A549 (cell line): ENCODE results near the gene CENPE. TPM values are rescaled to one million over a fixed set of nuclear protein-coding genes. Genes with fewer than 3 reads are reported as not detected.
"Not testable (repeated sequence)": the region's sequence is repeated elsewhere in the genome, so short reads cannot be mapped to it uniquely, and the experiment has no call there.

ENCODE experiments used
- ATAC-seq, 2 experiments: fragments of 200-7000 bp in 1 of 2; fragments of >200 bp in 1 of 2; cut with Nextera tagmentation in 1 of 2; cut with Tn5 transposase in 1 of 2; 3 replicates each; pipeline versions ENCODE4 v1.8.0 to v1.9.1; 2018 to 2020; ENCODE audit warnings: mild to moderate bottlenecking in 1 of 2, moderate library complexity in 1 of 2
- CTCF ChIA-PET: fragments of 300-600 bp; sonication (Branson Sonifier 250); formaldehyde crosslinking; extraction: SDS; loops from one replicate; lab custom pipeline; 2021; ENCODE audit warnings: antibody characterized with exemption, inconsistent platforms; lab: Yijun Ruan, JAX
- POLR2A ChIA-PET: fragments of 350-600 bp; formaldehyde crosslinking; extraction: SDS; loops from one replicate; lab custom pipeline; 2021; ENCODE audit warnings: antibody characterized with exemption, inconsistent platforms; lab: Yijun Ruan, JAX
- DNase-seq, 2 experiments: peaks; one replicate each; pipeline versions ENCODE4 v3.0.0 to v3.0.0-alpha.2; 2011 to 2016; ENCODE audit warnings: low read depth in 1 of 2, low spot score in 1 of 2
- FAIRE-seq: peaks from 2 replicates; lab custom pipeline; 2011; peaks lifted over from hg19 to GRCh38; lab: Jason Lieb, UNC
- H3K27ac ChIP-seq, 2 experiments: fragments of >200 bp; sonication (Bioruptor Twin); formaldehyde crosslinking; 3 replicates each; pipeline ENCODE4 v1.5.1; 2016 to 2017
- H3K4me1 ChIP-seq: fragments of >200 bp; sonication (Bioruptor Twin); formaldehyde crosslinking; 3 replicates; pipeline ENCODE4 v1.6.1; 2016
- H3K4me2 ChIP-seq: fragments of >200 bp; sonication (Bioruptor Twin); formaldehyde crosslinking; 3 replicates; pipeline ENCODE4 v1.6.1; 2016
- H3K4me3 ChIP-seq: fragments of >200 bp; sonication (Bioruptor Twin); formaldehyde crosslinking; 3 replicates; pipeline ENCODE4 v1.5.1; 2016
- H3K9me3 ChIP-seq: fragments of >200 bp; sonication (Bioruptor Twin); formaldehyde crosslinking; 3 replicates; pipeline ENCODE4 v1.6.1; 2016
- CBX2 ChIP-seq: fragments of 200-600 bp; sonication (generic); IDR thresholded peaks from 2 replicates; pipeline ENCODE4 v1.6.1; 2016; ENCODE audit warnings: low read depth, mild to moderate bottlenecking, borderline replicate concordance
- CEBPB ChIP-seq, 2 experiments: fragments of >200 bp in 1 of 2; sonication (Bioruptor Twin) in 1 of 2; formaldehyde crosslinking in 1 of 2; IDR thresholded peaks; 2 replicates each; pipeline ENCODE4 v1.6.1; 2012 to 2016
- CHD2 ChIP-seq: fragments of 150-350 bp; IDR thresholded peaks from 2 replicates; pipeline ENCODE4 v1.6.1; 2014; ENCODE audit warnings: low read length; ENCODE audit not compliant: partially characterized antibody
- CTCF ChIP-seq: fragments of >200 bp; sonication (Bioruptor Twin); formaldehyde crosslinking; IDR thresholded peaks from 3 replicates; pipeline ENCODE4 v1.5.1; 2016
- E2F6 ChIP-seq: IDR thresholded peaks from 2 replicates; pipeline ENCODE4 v1.6.1; 2012; ENCODE audit warnings: low read depth, borderline replicate concordance
- EP300 ChIP-seq, 2 experiments: fragments of >200 bp; sonication (Bioruptor Twin); formaldehyde crosslinking; IDR thresholded peaks; 2 replicates in 1 of 2; 3 replicates in 1 of 2; pipeline ENCODE4 v1.6.1; 2016 to 2017
- ESRRA ChIP-seq: fragments of 150-350 bp; IDR thresholded peaks from 2 replicates; pipeline ENCODE4 v1.6.1; 2014; ENCODE audit warnings: mild to moderate bottlenecking, low read length, borderline replicate concordance
- FOSB ChIP-seq: fragments of 250-450 bp; sonication (Bioruptor Pico); IDR thresholded peaks from 2 replicates; pipeline ENCODE4 v1.5.0; 2020; ENCODE audit warnings: mild to moderate bottlenecking, moderate library complexity
- FOSL2 ChIP-seq, 2 experiments: fragments of 450-650 bp in 1 of 2; fragments of >200 bp in 1 of 2; sonication (Bioruptor Twin) in 1 of 2; formaldehyde crosslinking; IDR thresholded peaks; 2 replicates each; pipeline versions ENCODE4 v1.5.0 to v1.6.1; 2016 to 2020; ENCODE audit warnings: mild to moderate bottlenecking in 1 of 2, moderate library complexity in 1 of 2
- HDAC2 ChIP-seq: fragments of 200-600 bp; sonication (generic); IDR thresholded peaks from 2 replicates; pipeline ENCODE4 v1.6.1; 2016
- HEYL ChIP-seq: fragments of 250-450 bp; sonication (Bioruptor Pico); IDR thresholded peaks from 2 replicates; pipeline ENCODE4 v1.8.0; 2021; ENCODE audit warnings: mild to moderate bottlenecking, moderate library complexity
- HOXA7 ChIP-seq: fragments of 250-450 bp; sonication (Bioruptor Pico); IDR thresholded peaks from 2 replicates; pipeline ENCODE4 v1.5.0; 2020; ENCODE audit warnings: mild to moderate bottlenecking, moderate library complexity
- KDM5A ChIP-seq: fragments of 200-600 bp; sonication (generic); IDR thresholded peaks from 2 replicates; pipeline ENCODE4 v1.6.1; 2016; ENCODE audit warnings: antibody characterized with exemption, mild to moderate bottlenecking
- MAFK ChIP-seq: fragments of 450-650 bp; IDR thresholded peaks from 2 replicates; pipeline ENCODE4 v1.6.1; 2014; ENCODE audit not compliant: partially characterized antibody
- MYC ChIP-seq: IDR thresholded peaks from 2 replicates; pipeline ENCODE4 v1.6.1; 2012; ENCODE audit warnings: mild to moderate bottlenecking, inconsistent platforms, low read length, improper control_type of control experiment, borderline replicate concordance
- RFX5 ChIP-seq: fragments of 450-650 bp; IDR thresholded peaks from 2 replicates; pipeline ENCODE4 v1.7.1; 2014; ENCODE audit warnings: antibody characterized with exemption, mild to moderate bottlenecking, moderate library complexity
- ZSCAN20 ChIP-seq: fragments of 250-450 bp; sonication (Bioruptor Pico); IDR thresholded peaks from 2 replicates; pipeline ENCODE4 v1.8.0; 2022; ENCODE audit warnings: mild to moderate bottlenecking, moderate library complexity
- WGBS: methylation state at CpG from one replicate; pipeline ENCODE4 v1.1.6; 2017; ENCODE audit errors: missing lambda C conversion rate; 5-methylcytosine and 5-hydroxymethylcytosine counted together
- polyA plus RNA-seq, 4 experiments: library from polyadenylated mRNA; depleted of rRNA in 3 of 4; stranded (reverse); fragments of >200 nt; fragmentation: RNase III in 1 of 4; extraction: RNeasy Plus Mini Kit Qiagen cat#74134 plus additional on column Dnase treatment in 1 of 4; gene quantifications; 2 replicates in 3 of 4; 3 replicates in 1 of 4; pipeline ENCODE4 v1.2.3, GENCODE V29; 2011 to 2017

The CENPE gene
- polyA plus RNA-seq, 2 of the 4 experiments (the other 2 are of a cell fraction): 6.3 to 15.9 TPM

DNA sequence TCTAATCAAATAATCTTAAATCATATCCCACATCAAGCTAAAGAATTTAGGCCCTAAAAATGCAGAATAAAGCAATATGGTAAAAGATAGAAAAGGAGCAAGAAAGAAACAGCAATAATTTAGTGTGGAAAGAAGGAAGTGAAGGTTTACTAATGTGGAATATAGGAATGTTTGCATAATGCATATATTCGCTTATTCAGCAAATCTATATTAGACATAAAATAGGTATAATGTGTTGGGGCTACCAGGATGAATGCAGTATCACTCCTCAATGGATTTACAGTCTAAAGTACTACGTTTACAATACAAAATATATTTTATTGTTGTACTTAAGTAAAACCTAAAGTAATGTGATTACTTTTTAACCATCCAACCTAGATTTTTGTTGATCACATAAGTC lies 4.7 kb downstream of the CENPE start:
- ChIA-PET POLR2A (no interaction called here), CTCF (no interaction called here)
- no peak for TF ChIP-seq MYC
- TF ChIP-seq HEYL (CRISPR knock-in tag): no peak
- TF ChIP-seq CHD2: no peak
- peak; percentile 93 for TF ChIP-seq MAFK
- no peak for TF ChIP-seq KDM5A
- TF ChIP-seq E2F6: no peak
- TF ChIP-seq HDAC2: no peak
- no peak for TF ChIP-seq CTCF
- no peak for TF ChIP-seq CEBPB (IDR thresholded peaks at IDR 0.05)
- H3K9me3 ChIP-seq: no peaks in the 10 kb centered on the region
- FAIRE-seq (no peak), DNase-seq (no peak), ATAC-seq (no peak)
- no peak overlapping the region for H3K4me2 ChIP-seq
- H3K4me1 ChIP-seq: peaks cover 9% of the 10 kb centered on the region; the same call in 2 of the 3 replicates
- no peak overlapping the region for H3K27ac ChIP-seq
- 74% methylated on average over 2 of the region's 2 CpGs for WGBS
- no peak overlapping the region for H3K4me3 ChIP-seq

GRCh38 chr4:103171006-103171405 lies 27.1 kb downstream of the CENPE start:
- ATAC-seq (no peak), FAIRE-seq (no peak), DNase-seq (no peak)
- TF ChIP-seq CBX2: no peak
- no peak for TF ChIP-seq HOXA7
- TF ChIP-seq EP300 (IDR thresholded peaks at IDR 0.05): no peak
- TF ChIP-seq ZSCAN20: no peak
- TF ChIP-seq RFX5: no peak
- TF ChIP-seq FOSB (CRISPR knock-in tag): no peak
- TF ChIP-seq MYC: no peak
- POLR2A ChIA-PET: no interaction called here
- Histone ChIP-seq H3K4me2 (no peak overlapping the region), H3K4me1 (no peaks in the 10 kb centered on the region), H3K9me3 (0 out of 3 replicates have a peak, but pooled peaks cover 5% of the 10 kb centered on the region), H3K4me3 (no peak overlapping the region), H3K27ac (no peak overlapping the region)
- CTCF ChIA-PET: no interaction called here

DNA sequence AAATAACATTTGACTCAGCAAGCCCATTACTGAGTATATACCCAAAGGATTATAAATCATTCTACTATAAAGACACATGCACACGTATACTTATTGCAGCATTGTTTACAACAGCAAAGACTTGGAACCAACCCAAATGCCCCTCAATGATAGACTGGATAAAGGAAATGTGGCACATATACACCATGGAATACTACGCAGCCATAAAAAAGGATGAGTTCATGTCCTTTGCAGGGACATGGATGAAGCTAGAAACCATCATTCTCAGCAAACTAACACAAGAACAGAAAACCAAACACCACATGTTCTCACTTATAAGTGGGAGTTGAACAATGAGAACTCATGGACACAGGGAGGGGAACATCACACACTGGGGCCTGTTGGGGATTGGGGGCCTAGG lies 28.4 kb downstream of the CENPE start:
- H3K4me1 ChIP-seq, H3K4me2 ChIP-seq, H3K4me3 ChIP-seq, FAIRE-seq, CTCF ChIA-PET, H3K27ac ChIP-seq, H3K9me3 ChIP-seq, DNase-seq, ATAC-seq: not testable (repeated sequence)
- WGBS: 88% methylated on average over 2 of the region's 2 CpGs
- POLR2A ChIA-PET: interaction anchor here (0.7 kb wide), 1 partner anchor 342 kb away, joined by 3 read pairs; no protein-coding TSS in a partner anchor

DNA sequence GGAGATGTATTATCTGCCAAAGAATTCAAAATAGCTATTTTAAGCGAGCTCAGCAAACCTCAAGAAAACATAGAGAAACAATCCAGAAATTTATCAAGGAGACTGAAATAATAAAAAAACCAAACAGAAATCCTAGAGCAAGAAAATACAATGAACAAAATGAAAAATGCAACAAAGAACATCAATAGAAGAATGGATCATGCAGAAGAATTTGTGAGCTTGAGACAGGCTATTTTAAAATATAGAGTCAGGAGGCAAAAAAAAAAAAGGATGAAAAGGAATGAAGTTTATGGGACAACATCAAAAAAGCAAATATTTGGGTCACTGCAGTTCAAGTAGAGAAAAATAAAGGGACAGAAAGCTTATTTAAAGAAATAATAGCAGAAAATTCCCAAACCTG lies 29.1 kb downstream of the CENPE start:
- H3K4me1 ChIP-seq: no peaks in the 10 kb centered on the region
- no peak overlapping the region for H3K27ac ChIP-seq
- WGBS: 100% methylated on average over 1 of the region's 1 CpG
- no peak overlapping the region for H3K4me3 ChIP-seq
- TF ChIP-seq FOSL2 (IDR thresholded peaks at IDR 0.05) (no peak), FOSL2 (CRISPR knock-in tag; IDR thresholded peaks at IDR 0.05) (no peak), ESRRA (no peak)
- ATAC-seq (no peak), FAIRE-seq (no peak), DNase-seq (no peak)
- ChIA-PET POLR2A (interaction anchor here (0.7 kb wide), 1 partner anchor 341 kb away, joined by 3 read pairs; no protein-coding TSS in a partner anchor), CTCF (interaction anchor here (1.5 kb wide), 1 partner anchor 14 kb away, joined by 3 read pairs; no protein-coding TSS in a partner anchor)
- 0 out of 3 replicates have a peak, but pooled peaks cover 5% of the 10 kb centered on the region for H3K9me3 ChIP-seq
- no peak overlapping the region for H3K4me2 ChIP-seq
